Peyer's patch (tissue), 4 donors: ENCODE data around the gene AQP12B.

Experiments
- CTCF ChIP-seq, 6 experiments: fragments of 450-650 bp in 4 of 6; fragments of 200-600 bp in 2 of 6; sonication (generic) in 1 of 6; IDR thresholded peaks; one replicate each; pipeline ENCODE4 v1.5.1; 2017 to 2019; ENCODE audit warnings: antibody characterized with exemption in 6 of 6, mild to moderate bottlenecking in 3 of 6, moderate library complexity in 1 of 6
- POLR2A ChIP-seq, 2 donors: fragments of 450-650 bp; IDR thresholded peaks; one replicate each; pipeline ENCODE4 v1.5.1; 2017; ENCODE audit warnings: antibody characterized with exemption in 2 of 2, mild to moderate bottlenecking in 2 of 2, moderate library complexity in 2 of 2

GRCh38 chr2:240663546-240664190, 19.0 kb downstream of the AQP12B start:
- TF ChIP-seq CTCF (IDR thresholded peaks at IDR 0.05) (peak in 1 of 6 experiments; percentile 7), POLR2A (IDR thresholded peaks at IDR 0.05) (no peak)
